ENCODE measurements around the gene LY86.

LY86 gene

GRCh38 chr6:6623553-6623952 lies 35.0 kb downstream of the LY86 start:
- no peak for DNase-seq

- no peak for DNase-seq
These were observed 35.9 kb downstream of the LY86 start for GRCh38 chr6:6624269-6624990.

GRCh38 chr6:6626187-6626586 lies 37.7 kb downstream of the LY86 start:
- DNase-seq: no peak

- no peak for DNase-seq
These were observed 40.9 kb downstream of the LY86 start for GRCh38 chr6:6629402-6629801.

GRCh38 chr6:6631053-6631452 lies 42.5 kb downstream of the LY86 start:
- DNase-seq: no peak

- no peak for DNase-seq
These were observed 43.2 kb downstream of the LY86 start for GRCh38 chr6:6631534-6632276.

GRCh38 chr6:6633898-6634734 lies 45.6 kb downstream of the LY86 start:
- DNase-seq: peak; percentile 42

GRCh38 chr6:6634735-6635075 lies 46.2 kb downstream of the LY86 start:
- no peak for DNase-seq

GRCh38 chr6:6635291-6635690 lies 46.8 kb downstream of the LY86 start:
- DNase-seq: no peak

GRCh38 chr6:6635869-6636268 lies 47.3 kb downstream of the LY86 start:
- DNase-seq: no peak

GRCh38 chr6:6639572-6639971 lies 51.1 kb downstream of the LY86 start:
- DNase-seq: no peak

GRCh38 chr6:6640926-6641325 lies 52.4 kb downstream of the LY86 start:
- no peak for DNase-seq

- DNase-seq: peak; percentile 89
These were observed 54.9 kb downstream of the LY86 start for GRCh38 chr6:6643398-6643797.

- peak; percentile 58 for DNase-seq
These were observed 56.9 kb downstream of the LY86 start for GRCh38 chr6:6645261-6645917.

GRCh38 chr6:6646384-6646783 lies 57.9 kb downstream of the LY86 start:
- no peak for DNase-seq

- DNase-seq: no peak
These were observed 58.3 kb downstream of the LY86 start for GRCh38 chr6:6646859-6647258.

GRCh38 chr6:6648692-6649343 lies 60.3 kb downstream of the LY86 start:
- DNase-seq: no peak

GRCh38 chr6:6649824-6650349 lies 61.4 kb downstream of the LY86 start:
- peak; percentile 50 for DNase-seq

GRCh38 chr6:6650839-6651238 lies 62.3 kb downstream of the LY86 start:
- DNase-seq: no peak

GRCh38 chr6:6651335-6651734 lies 62.8 kb downstream of the LY86 start:
- no peak for DNase-seq

- no peak for DNase-seq
These were observed 64.4 kb downstream of the LY86 start for GRCh38 chr6:6652932-6653331.
